HG03045 (cell line): ENCODE data around the gene ZNF740.
"Not testable (repeated sequence)": the region's sequence is repeated elsewhere in the genome, so short reads cannot be mapped to it uniquely, and the experiment has no call there.

Experiments
- ATAC-seq: cut with Tn5 transposase; IDR thresholded peaks from one replicate; pipeline ENCODE4 v1.9.1; 2021; ENCODE audit warnings: mild to moderate bottlenecking, moderate library complexity; ENCODE audit not compliant: unreplicated experiment

The ZNF740 gene, protein sequence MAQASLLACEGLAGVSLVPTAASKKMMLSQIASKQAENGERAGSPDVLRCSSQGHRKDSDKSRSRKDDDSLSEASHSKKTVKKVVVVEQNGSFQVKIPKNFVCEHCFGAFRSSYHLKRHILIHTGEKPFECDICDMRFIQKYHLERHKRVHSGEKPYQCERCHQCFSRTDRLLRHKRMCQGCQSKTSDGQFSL

DNA sequence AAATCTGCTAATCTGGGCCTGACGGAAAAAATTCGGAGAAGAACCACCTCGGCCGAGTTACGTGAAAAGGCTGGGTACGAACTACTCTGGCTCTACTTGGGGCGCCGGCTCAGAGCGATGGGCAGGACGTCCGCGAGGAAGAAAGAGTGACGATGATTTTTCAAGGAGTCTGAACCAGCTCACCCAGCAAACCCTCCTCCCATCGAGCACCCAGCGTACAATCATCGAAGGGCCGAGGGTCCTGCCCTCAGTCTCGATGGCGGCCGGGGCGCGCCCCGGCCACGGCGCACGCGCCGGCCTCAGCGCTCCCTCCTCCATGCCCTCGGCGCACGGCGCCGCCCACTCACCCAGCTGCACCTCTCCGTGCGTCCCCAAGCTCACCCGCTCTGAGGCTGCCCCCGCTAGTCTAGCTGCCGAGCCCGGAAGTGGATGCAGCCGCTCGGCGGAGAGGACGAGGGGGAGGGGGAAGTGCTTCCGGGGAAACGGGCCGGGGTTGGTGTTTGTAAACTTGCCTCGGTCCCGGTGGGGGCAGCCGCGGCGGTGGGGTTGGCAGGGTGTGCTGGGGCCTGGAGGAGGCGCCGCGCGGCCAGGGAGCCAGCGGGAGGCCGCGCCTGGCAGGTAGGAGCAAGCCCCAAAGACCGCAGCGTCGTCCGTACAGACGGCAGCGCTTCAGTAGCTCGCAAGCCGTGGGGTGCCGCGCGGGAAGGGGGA, at the start of gene ZNF740, which contains the start of gene CSAD:
Gene ZNF740, plus strand, starts transcription at position 503 of the 711 bp plus-strand sequence. CDS start 1,262 bp downstream, outside the sequence.
Gene CSAD, minus strand, starts transcription at position 706 of the 711 bp plus-strand sequence. CDS start 7,455 bp downstream, outside the sequence.
- ATAC-seq, result peak; percentile 95

DNA sequence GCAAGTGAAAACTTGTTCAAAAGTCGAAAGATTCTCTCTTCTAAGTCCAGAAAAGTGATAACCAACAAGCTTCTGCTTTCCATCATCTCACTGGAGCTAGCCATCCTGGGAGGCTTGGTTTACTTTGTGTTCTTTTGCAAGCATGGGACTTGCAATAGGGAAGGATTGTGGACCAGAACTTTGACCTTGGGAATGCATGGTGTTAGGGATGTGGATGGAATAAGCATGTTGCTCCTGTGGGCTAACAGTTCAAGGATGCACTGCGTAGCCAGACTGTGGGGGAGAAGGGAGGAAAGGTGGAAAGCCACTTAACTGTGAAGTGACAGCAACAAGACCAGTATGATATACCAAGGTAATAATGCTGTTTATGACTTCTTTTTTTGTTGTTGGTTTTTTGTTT, 48.7 kb upstream of the ZNF740 start:
- no peak for ATAC-seq

DNA sequence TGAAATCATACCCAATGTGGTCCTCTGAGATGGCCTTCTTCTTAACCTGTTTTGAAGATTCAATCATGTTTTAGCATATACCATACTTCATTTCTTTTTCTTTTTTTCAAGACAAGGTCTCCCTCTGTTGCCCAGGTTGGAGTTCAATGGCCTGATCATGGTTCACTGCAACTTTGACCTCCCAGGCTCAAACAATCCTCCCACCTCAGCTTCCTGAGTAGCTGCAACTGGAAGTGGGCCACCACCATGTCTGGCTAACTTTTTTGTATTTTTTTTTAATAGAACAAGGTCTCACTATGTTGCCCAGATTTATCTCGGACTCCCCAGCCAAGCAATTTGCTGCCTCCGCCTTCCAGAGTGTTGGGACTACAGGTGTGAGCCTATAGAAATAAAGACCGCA, 46.8 kb upstream of the ZNF740 start:
- ATAC-seq, result no peak

DNA sequence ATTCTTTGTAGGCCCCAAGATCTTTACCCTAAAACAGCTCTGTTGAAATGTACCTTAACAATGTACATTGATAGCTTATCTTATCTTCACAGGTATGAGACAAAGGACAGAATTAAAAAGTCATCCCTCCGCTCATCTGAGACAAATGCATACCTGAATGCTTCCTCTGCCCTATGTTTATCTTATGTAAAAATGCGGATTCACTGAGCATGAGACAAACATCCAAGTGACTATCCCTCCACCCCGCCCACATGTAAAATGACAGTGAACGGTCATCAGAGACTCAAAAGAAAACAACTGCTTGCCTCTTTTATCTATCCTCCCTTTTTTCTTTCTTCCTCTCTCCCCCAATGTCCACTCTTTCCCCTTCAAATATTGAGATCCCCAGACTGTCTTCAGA, 37.2 kb upstream of the ZNF740 start:
- ATAC-seq, result no peak

DNA sequence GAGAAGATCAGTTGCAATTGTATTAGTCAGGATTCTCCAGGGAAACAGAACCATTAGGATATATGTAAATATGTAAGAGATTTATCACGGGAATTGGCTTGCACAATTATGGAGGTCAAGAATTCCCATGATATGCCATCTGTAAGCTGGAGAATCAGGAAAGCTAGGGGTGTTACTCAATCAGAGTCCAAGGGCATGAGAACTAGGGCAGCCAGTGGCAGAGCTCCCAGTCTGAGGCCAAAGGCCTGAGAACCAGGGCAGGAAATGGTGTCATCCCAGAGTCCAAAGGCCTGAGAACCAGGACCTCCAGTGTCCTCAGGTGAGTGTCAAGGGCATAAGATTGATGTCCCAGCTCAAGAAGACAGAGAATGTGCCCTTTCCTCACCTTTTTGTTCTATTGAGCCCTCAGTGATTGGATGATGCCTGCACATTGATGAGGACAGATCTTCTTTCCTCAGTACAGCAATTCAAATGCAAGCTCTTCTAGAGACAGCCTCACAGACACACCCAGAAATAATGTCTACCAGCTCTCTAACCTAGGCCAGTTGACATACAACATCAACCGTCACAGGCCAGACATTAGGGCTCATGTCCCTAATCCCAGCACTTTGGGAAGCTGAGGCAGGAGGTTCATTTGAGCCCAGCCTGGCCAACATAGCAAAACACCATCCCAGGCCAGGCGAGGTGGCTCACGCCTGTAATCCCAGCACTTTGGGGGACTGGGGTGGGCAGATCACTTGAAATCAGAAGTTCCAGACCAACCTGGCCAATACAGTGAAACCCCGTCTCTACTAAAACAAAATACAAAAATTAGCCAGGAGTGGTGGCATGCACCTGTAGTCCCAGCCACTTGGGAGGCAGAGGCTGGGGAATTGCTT, 34.9 kb upstream of the ZNF740 start:
- no peak for ATAC-seq

DNA sequence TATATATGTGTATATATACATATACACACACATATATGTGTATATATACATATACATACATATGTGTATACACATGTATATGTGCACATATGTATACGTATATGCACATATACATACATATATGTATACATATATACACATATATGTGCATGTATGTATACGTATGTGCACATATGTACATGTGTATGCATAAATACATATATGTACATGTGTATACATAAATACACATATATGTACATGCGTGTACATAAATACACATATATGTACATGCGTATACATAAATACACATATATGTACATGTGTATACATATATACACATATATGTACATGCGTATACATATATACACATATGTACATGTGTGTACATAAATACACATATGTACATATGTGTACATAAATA, 33.3 kb upstream of the ZNF740 start:
- ATAC-seq, result no peak

DNA sequence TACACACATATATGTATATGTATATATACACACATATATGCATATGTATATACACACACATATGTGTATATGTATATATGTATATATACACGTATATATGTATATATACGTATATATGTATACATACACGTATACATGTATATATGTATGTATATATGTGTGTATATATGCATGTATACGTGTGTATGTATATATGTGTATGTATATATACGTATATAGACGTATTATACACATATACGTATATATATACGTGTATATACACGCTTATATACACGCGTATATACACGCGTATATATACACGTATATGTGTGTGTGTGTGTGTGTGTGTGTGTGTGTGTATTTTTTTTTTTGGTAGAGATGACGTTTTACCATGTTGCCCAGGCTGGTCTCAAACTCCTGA, 32.9 kb upstream of the ZNF740 start:
- ATAC-seq, result no peak

DNA sequence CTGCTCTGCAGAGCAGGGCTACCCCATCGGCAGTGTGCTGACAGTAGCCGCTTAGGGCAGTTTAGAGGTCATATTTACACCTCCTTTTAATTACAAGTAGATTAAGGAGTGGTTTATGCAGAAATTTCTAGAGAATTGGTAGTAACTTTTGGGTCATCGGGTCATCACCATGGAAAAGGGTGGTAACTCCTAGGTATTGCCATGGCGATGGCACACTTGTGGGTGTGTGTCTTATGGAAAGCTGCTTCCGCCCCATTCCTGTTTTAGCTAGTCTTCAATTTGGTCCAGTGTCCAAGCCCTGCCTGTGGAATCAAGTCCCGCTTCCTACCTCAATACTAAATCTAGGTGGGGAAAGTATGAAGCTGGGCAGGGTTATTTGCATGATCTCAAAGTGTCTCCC, 29.5 kb upstream of the ZNF740 start:
- no peak for ATAC-seq

DNA sequence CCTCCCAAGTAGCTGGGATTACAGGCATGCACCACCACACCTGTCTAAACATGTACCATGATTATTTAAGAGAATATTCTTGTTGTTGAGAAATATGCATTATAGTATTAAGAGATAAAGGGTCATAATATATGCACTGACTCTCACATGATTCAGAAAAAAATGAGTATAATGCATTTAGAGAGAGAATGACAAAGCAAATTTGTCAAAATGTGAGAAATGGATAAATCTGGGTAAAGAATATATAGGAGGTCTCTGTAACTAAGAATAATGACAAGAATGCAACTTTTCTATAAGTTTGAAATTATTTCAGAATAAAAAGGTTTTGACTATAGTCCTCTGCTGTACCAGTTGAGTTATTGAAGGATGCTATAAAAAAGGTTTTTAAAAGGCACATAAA, 28.1 kb upstream of the ZNF740 start:
- ATAC-seq, result no peak

DNA sequence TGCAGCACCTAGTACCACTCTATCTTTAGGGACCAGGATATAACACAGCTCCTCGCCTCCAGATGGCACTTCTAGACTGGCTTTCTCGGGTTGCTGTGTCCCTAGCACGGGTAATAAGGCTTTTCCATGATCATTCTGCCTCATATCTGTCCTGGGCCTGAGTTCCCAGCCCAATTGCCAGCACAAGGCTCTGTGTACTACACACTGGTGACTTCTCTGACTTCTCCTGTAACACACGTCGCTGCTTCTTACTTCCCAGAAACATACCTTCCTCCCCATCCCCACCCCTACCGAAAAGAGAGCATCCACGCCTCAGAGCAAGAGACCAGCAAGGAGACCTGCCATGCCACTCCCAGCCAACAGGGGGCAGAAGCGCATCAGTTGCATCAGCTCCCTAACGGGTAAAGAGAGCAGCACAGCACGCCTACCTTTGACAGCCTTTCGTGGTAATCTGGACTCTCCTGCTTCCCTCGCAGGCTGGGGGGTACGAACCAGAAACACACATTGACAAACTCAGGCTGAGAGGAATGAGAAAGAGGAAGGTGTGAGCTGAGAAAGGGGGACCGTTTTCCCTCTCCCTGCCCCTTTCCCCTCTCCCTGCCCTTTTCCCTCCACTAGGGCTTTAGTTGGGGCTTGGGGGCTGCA, 21.2 kb upstream of the ZNF740 start:
- peak; percentile 61 for ATAC-seq

DNA sequence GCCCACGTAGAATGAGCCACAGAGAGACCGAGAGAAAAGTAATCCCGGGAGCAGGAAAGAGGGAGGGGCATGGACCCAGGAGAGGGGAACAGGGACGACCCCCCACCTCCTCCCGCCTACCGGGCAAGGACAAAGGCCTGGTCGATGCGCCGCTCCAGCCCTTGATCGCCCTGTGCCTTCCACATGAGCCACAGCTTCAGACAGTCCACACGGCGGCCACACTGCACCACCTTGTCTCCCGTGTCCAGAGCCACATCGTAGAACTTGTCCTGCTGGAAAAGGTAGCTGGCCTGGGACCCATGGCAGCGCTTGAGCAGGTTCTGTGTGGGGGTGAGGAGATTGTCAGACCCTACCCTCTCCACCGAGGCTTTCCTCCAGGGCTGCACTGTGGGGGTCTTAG, 20.5 kb upstream of the ZNF740 start:
- ATAC-seq, result no peak

DNA sequence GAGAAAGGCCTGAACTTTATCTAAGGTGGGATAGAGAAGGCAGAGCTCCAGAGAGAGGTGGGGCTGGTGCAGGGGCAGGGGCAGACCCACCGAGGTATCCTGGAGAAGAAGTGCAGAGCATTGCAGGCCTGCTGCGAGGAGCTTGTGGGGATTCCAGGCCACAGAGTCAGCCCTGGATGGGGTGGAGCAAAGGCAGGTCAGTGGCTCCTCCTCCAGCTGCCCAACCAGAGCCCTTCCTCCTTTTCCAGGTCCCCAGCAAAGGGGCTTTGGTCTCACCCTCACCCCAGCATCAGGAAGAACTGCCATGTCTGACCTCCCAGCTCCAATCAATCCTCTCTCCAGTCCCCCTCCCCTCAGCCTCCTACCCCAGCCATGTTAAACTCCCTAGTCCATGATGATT, 19.8 kb upstream of the ZNF740 start:
- ATAC-seq, result no peak

DNA sequence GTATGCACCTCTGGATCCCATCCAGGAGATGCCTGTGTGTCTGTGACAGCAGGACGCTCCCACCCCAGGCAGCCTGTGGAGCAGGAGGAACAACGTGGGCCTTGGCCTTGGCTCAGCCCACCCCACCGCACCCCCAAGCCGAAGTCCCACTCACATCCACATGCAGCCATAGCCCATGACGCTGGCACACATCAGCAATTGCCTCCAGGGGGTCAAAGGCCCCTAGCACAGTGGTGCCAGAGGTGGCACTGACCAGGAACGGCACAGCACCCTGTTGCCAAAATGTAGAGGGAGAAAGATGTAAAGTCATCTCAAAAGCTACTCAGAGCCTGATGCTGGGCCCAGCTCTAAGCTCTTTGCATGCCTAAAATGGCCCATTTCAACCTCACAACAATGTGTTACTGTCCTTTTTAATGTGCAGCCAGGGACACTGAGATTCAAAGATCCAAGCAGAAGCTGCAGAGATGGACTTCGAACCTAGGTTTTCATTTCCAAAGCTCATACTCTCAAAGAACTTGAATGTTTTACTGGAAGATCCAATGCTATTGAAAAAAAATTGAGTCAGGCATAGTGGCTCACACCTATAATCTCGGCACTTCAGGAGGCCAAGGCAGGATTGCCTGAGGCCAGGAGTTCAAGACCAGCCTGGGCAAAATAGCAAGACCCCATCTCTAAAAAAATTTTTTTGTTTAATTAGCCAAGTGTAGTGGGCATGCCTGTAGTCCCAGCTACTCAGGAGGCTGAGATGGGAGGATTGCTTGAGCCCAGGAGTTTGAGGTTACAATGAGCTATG, 19.2 kb upstream of the ZNF740 start:
- no peak for ATAC-seq

DNA sequence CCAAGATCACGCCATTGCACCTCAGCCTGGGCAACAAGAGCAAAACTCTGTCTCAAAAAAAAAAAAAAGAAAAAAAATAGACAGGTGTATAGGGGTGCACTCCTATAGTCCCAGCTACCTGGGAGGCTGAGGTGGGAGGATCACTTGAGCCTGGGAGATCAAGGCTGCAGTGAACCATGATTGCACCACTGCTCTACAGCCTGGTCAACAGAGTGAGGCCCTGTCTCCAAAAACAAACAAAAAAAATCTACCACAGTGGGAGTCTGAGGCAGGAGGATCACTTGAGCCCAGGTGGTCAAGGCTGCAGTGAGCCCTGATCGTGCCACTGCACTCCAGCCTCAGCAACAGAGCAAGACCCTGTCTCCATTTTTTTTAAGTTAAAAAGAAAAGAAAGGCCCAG, 17.5 kb upstream of the ZNF740 start:
- not testable (repeated sequence) for ATAC-seq

DNA sequence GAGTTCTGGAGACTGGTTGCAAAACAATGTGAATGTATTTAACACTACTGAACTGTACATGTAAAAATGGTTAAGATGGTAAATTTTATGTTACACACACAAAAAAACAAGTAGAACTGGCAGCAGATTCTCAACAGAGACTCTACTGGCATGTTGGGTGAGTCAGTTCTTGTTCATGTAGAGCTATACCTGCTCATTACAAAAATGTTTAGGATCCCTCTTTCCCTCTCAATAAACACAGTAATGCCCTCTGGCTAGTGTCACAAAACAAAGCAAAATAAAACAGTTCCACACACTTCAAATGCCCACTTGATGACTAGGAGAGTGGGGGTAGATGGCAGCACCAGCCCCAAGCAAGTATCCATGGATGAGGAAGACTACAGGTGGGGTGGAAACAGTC, 13.7 kb upstream of the ZNF740 start:
- no peak for ATAC-seq

DNA sequence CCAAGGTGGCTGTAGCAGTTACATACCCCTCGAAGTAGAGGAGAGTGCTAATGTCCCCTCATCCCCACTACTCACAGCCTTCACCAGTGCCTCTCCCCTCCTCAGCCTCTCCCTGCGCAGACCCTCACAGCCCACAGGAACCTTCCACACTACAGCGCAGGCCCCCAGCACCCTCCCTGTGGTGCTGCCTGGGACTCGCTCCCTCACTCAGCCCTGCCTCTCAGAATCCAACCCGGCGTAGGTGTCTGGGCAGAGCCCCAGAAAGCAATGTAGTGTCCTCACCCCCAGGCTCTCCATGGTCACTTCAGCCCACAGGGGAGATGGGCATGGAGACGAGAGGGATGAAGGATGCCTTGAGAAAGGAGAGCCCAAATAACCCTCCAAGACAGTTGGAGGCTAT, 10.9 kb upstream of the ZNF740 start:
- no peak for ATAC-seq

DNA sequence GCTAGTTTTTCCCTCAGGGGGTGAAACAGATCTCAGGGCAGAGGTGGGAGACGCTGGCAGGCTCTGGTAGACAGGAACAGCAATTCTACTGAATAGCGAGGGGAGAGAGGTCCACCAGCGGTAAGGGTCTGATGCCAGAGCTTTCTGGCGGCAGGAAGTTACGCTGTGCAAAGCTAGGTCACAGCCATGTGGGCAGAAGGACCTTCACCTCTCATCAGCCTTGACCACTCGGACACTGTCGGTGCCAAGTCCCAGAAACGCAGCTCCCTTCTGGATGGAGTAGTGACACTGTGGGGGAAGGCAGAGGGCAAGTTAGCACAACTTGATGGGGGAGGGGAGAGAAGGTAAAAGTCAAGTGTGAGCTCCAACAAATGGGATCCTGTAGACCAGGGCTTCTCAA, 10.3 kb upstream of the ZNF740 start:
- no peak for ATAC-seq

DNA sequence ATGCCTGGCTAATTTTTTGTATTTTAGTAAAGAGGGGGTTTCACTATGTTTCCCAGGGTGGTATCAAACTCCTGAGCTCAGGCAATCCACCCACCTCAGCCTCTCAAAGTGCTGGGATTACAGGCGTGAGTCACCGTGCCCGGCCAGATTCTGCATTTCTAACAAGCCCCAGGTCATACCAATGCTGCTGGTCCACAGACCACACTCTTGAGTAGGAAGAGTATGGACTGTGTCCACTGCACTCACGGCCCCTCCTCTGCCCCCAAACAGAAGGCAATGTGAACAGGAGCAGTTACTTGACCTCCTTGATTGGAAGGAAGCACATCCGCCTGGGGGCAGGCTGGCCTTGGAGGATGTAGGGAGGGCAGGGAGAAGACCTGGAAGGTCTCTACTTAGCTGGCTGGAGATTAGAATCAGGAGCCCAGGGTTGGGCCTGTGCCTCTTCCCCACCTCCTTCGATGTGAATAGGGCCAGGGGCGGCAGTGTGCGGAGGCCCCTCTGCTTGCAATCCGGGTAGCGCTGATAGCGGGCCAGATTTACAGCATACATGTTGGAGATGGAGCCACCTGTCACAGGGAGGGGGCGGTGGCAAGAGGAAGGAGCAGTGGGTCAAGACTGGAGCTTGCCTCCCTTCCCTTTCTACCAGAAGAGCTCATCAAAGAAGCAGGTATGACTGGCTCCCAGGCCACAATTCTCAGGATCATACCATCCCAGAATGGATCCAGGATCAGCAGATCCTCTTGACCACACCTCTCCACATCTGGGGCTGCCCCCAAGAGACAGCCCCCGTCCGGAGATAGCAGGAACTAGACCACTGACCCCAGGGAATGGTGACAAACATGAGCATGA, 9.4 kb upstream of the ZNF740 start:
- ATAC-seq, result no peak

DNA sequence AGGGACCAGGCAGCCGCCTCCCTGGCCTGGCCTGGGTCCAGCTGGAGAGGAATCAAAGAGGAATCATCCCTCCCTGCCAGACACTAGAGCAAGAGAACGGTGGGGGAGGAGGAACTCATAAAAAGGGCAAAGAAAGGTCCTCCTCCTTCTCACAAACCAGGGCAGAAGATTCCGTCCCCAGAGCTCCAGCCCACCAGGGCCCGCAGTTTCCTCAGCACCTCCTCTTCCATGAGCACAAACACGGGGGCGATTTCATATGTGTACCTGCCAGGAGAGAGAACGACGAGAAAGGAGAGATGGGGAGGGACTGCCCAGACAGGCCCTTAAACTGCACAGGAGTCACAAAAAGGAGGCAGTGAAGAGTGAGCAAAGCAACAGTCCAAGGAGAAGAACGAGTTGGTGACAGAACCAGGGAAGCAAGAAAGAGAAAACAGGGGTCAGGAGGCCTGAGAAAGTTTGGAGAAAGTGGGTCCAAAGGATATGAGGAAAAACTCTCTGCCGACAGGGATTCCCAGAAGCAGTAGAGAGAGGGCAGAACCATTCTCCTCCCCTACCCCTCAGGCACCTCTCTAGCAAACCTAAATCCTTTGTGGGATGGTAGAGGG, 8.7 kb upstream of the ZNF740 start:
- ATAC-seq, result no peak
